HS-5 (cell line): ENCODE measurements around the gene SIL1.

ENCODE experiments used
- DNase-seq: peaks from one replicate; pipeline ENCODE4 v3.0.0-alpha.2; 2012; ENCODE audit warnings: low read depth

The SIL1 gene

DNA sequence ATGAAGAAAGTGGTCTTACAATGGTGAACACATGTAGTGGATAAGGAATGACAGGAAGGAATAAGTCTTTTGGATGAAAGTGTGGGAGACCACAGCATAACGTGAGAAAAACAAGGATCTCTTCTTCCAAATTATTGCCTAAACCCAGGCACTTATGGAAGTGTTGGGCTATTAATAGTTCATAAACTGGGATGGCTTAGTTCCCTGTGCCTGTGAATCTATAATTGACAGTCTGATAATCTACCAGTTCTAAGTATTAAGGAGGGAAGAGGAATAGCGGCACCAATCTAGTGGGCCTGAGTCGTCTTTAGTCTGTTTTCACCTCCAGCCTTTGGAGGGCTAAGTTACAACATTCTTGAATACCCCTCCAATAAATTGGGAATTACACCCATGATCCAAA, 283.8 kb downstream of the SIL1 start:
- DNase-seq: no peak

DNA sequence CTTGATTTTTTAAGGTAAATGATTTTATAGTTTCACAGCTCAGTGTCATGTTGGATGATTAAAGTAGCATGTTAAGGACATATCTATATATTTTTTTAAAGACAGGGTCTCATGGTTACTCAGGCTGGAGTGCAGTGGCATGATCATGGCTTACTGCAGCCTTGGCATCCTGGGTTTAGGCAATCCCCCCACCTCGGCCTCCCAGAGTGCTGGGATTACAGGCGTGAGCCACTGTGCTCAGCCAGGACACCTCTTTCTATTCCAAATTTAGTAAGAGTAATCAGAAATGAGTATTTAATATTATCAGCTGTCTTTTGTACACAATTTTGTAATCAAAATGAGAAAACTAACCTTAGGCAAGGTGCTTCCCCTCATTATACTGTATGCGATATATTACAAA, 284.4 kb downstream of the SIL1 start:
- DNase-seq: no peak

GRCh38 chr5:138912093-138912492, 286.1 kb downstream of the SIL1 start:
- DNase-seq: no peak

GRCh38 chr5:138911441-138911840, 286.7 kb downstream of the SIL1 start:
- DNase-seq: no peak

- no peak for DNase-seq
These were observed 287.5 kb downstream of the SIL1 start for GRCh38 chr5:138910546-138911185.

GRCh38 chr5:138909734-138910133, 288.4 kb downstream of the SIL1 start:
- no peak for DNase-seq

DNA sequence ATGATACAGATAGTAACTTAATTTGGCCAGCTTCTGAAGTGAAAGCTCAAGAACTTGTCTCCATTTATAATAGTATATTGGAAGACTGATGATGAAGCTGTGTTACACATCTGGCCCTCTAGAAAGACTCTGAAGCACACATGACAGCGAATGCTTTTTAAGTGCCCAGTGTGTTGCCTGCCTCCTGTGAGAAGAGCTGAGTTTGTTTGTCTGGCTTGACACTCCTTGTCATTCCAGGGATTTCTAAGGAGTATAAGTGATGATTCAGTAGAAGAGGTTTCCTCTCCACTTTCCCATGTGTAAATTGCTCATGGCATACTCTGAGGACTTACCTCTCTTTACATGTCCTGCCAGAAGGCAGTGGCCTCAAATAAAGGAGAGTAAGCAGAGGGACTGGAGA, 292.6 kb downstream of the SIL1 start:
- peak; percentile 60 for DNase-seq

GRCh38 chr5:138903130-138903775, 294.9 kb downstream of the SIL1 start:
- DNase-seq: peak; percentile 61

DNA sequence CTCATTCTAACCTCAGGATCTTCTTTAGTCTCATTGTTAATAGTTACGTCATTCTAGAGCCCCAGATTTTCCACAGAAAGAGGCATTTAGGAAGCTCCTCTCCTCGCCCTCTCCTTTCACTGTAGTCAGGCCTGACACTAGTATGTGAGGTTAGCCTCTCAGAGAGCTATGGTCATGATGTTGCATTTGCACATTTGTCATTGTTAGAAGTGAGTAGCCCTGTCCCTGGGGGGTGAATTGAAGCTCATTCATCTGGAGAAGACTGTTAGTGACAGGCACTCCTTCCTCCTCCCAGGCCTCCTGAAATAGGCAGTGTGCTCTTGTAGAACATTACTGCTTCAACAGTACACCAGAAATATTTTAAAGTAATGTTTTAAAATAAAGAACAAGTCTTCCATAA, 296.5 kb downstream of the SIL1 start:
- DNase-seq: no peak

- peak; percentile 35 for DNase-seq
These were observed 297.7 kb downstream of the SIL1 start for GRCh38 chr5:138900281-138900965.

DNA sequence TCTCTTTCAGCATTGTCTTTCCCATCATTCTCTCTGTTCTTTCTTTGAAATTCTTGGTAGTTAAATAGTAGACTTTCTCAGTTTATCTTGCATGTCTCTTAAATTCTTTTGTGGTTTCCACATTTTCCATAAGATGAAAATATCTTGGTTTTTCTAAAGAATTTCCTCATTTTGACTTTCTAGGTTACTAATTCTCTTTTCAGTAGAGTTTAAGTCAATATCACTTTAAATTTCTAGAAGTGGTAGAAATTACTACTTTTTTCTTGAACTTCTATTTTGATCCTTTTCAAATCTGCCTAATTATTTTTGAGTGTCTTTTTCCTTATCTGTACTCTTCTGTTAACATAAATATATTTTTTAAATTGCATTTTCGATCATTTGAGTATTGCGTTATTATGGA, 299.4 kb downstream of the SIL1 start:
- DNase-seq: no peak

- no peak for DNase-seq
These were observed 299.9 kb downstream of the SIL1 start for GRCh38 chr5:138898299-138898698.
